K562 (cell line): Measurements from ENCODE around the gene LIX1. TPM values are rescaled to one million over a fixed set of nuclear protein-coding genes. Genes with fewer than 3 reads are reported as not detected.

ENCODE experiments used
- DNMT1 ChIP-seq: fragments of 450-650 bp; IDR thresholded peaks from 2 replicates; pipeline ENCODE4 v1.6.1; 2016; ENCODE audit warnings: antibody characterized with exemption, mild to moderate bottlenecking
- MCM3 ChIP-seq: fragments of 450-650 bp; IDR thresholded peaks from 2 replicates; pipeline ENCODE4 v1.6.1; 2016
- MXI1 ChIP-seq: IDR thresholded peaks from 2 replicates; pipeline ENCODE4 v1.6.1; 2011; ENCODE audit warnings: low read depth, mild to moderate bottlenecking, improper control_type of control experiment, low read length
- NRF1 ChIP-seq, 2 experiments: fragments of 450-650 bp; IDR thresholded peaks in 1 of 2; conservative IDR thresholded peaks in 1 of 2; 2 replicates each; pipeline ENCODE4 v1.6.1; 2014; ENCODE audit warnings: mild to moderate bottlenecking in 2 of 2
- PML ChIP-seq: IDR thresholded peaks from 2 replicates; pipeline ENCODE4 v1.6.1; 2012; ENCODE audit warnings: low read length, inconsistent platforms
- PRMT5 ChIP-seq: sonication (generic); formaldehyde crosslinking; IDR thresholded peaks from 2 replicates; pipeline ENCODE4 v1.5.0; 2020; ENCODE audit warnings: missing genetic modification reagents
- PYGO2 ChIP-seq: fragments of 450-650 bp; IDR thresholded peaks from 2 replicates; pipeline ENCODE4 v1.6.1; 2016; ENCODE audit warnings: mild to moderate bottlenecking, missing genetic modification characterization, moderate library complexity, missing compliant biosample characterization
- RAD21 ChIP-seq, 2 experiments: fragments of 250-450 bp in 1 of 2; fragments of 450-650 bp in 1 of 2; sonication (Bioruptor Pico) in 1 of 2; formaldehyde crosslinking in 1 of 2; IDR thresholded peaks in 1 of 2; conservative IDR thresholded peaks in 1 of 2; 2 replicates each; pipeline versions ENCODE4 v1.4.0 to v1.8.0; 2020 to 2022; ENCODE audit warnings: mild to moderate bottlenecking in 2 of 2, moderate library complexity in 1 of 2
- SIN3A ChIP-seq, 2 experiments: fragments of 150-350 bp in 1 of 2; IDR thresholded peaks; 2 replicates each; pipeline ENCODE4 v1.6.1; 2011 to 2016; ENCODE audit warnings: borderline replicate concordance in 2 of 2, low read depth in 2 of 2, low read length in 2 of 2, mild to moderate bottlenecking in 2 of 2, moderate library complexity in 2 of 2; ENCODE audit not compliant: control insufficient read depth in 1 of 2
- U2AF2 ChIP-seq: fragments of 200-400 bp; formaldehyde crosslinking; optimal IDR thresholded peaks from 2 replicates; pipeline ENCODE3; 2017; ENCODE audit warnings: low read depth, mild to moderate bottlenecking, low read length
- ZNF644 ChIP-seq: fragments of 200-800 bp; sonication (Bioruptor generic); IDR thresholded peaks from 2 replicates; pipeline ENCODE4 v1.6.1; 2016; ENCODE audit warnings: low read depth, missing genetic modification characterization, missing compliant biosample characterization
- ZNF77 ChIP-seq: fragments of 250-450 bp; sonication (Bioruptor Pico); IDR thresholded peaks from 2 replicates; pipeline ENCODE4 v1.5.0; 2020
- polyA plus RNA-seq, 8 experiments: library from polyadenylated mRNA; depleted of rRNA in 4 of 8; stranded (reverse) in 5 of 8; unstranded in 3 of 8; fragments of >200 nt; fragmentation: Nextera tagmentation in 2 of 8; fragmentation: Illumina TruSeq in 1 of 8; extraction: Ambion mirVana in 2 of 8; extraction: Trizol in 1 of 8; gene quantifications; 2 replicates each; pipeline versions ENCODE4 v1.2.1 to v1.2.3, GENCODE V29; 2011 to 2014; ENCODE audit warnings: inconsistent platforms in 1 of 8, missing spikeins in 1 of 8
- total RNA-seq, 7 experiments: library from RNA; depleted of rRNA in 6 of 7; stranded (reverse); fragments of >200 nt in 6 of 7; fragmentation: Illumina TruSeq in 2 of 7; extraction: Trizol in 2 of 7; gene quantifications; 2 replicates each; pipeline versions ENCODE4 v1.2.1 to v1.2.3, GENCODE V29; 2011 to 2021; ENCODE audit warnings: low replicate concordance in 1 of 7
- TF ChIP-seq, protein P1 (sequence below): fragments of 250-450 bp; sonication (Bioruptor Pico); IDR thresholded peaks from 2 replicates; pipeline ENCODE4 v1.5.0; 2020; ENCODE audit warnings: mild to moderate bottlenecking, borderline replicate concordance
- TF ChIP-seq, protein P2 (sequence below): IDR thresholded peaks from 3 replicates; pipeline ENCODE4 v1.6.1; 2011; ENCODE audit warnings: borderline replicate concordance, mild to moderate bottlenecking, moderate library complexity; ENCODE audit not compliant: insufficient read length; ENCODE audit errors: extremely low read depth
- TF ChIP-seq, protein P3 (sequence below): sonication (generic); formaldehyde crosslinking; IDR thresholded peaks from 2 replicates; pipeline ENCODE4 v1.9.0; 2022; ENCODE audit warnings: mild to moderate bottlenecking, missing genetic modification reagents
- TF ChIP-seq, protein P4 (sequence below), 2 experiments: fragments of 450-650 bp in 1 of 2; sonication (generic) in 1 of 2; formaldehyde crosslinking; conservative IDR thresholded peaks; 2 replicates each; pipeline versions ENCODE4 v1.4.0 to v1.8.1; 2020 to 2022; ENCODE audit warnings: mild to moderate bottlenecking in 1 of 2, missing genetic modification reagents in 1 of 2
- TF ChIP-seq, protein P5 (sequence below): fragments of 200-800 bp; sonication (Bioruptor generic); IDR thresholded peaks from 2 replicates; pipeline ENCODE4 v1.6.1; 2017; ENCODE audit warnings: missing genetic modification characterization, missing compliant biosample characterization

Gene LIX1
- total and polyA plus RNA-seq, 9 of the 15 experiments (the other 6 are each of a cell fraction or from before 2014, with no cell fraction given), result 0.01 to 0.18 TPM; not detected in 7

DNA sequence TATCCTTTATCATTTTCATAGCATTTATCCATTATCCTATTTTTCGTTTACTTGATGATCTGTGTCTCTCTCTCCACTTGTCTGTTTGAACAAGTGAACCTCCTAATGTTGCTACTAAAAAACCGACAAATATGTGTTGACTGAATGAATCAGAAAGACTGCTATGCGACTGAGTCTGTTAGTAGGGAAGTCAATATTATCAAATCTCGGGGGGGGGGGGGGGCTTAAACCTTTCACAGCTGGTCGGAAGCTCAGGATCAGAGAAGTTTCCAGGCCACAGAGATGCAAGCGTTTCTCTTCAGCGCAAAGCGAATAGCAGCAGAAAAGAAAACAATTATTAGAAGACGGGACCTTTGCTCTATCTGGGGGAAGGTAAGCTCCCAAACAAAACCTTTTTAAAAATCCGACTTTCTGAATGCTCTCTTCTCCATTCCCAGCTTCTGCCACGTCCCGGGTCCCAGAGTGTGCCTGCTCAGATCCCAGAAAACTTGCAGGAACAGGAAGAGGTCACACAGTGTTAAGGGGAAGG is 40.2 kb upstream of the LIX1 start (continued):
- TF ChIP-seq, protein P1, sequence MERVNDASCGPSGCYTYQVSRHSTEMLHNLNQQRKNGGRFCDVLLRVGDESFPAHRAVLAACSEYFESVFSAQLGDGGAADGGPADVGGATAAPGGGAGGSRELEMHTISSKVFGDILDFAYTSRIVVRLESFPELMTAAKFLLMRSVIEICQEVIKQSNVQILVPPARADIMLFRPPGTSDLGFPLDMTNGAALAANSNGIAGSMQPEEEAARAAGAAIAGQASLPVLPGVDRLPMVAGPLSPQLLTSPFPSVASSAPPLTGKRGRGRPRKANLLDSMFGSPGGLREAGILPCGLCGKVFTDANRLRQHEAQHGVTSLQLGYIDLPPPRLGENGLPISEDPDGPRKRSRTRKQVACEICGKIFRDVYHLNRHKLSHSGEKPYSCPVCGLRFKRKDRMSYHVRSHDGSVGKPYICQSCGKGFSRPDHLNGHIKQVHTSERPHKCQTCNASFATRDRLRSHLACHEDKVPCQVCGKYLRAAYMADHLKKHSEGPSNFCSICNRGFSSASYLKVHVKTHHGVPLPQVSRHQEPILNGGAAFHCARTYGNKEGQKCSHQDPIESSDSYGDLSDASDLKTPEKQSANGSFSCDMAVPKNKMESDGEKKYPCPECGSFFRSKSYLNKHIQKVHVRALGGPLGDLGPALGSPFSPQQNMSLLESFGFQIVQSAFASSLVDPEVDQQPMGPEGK (CRISPR knock-in tag), result no peak
- no peak for TF ChIP-seq DNMT1
- TF ChIP-seq, protein P2, sequence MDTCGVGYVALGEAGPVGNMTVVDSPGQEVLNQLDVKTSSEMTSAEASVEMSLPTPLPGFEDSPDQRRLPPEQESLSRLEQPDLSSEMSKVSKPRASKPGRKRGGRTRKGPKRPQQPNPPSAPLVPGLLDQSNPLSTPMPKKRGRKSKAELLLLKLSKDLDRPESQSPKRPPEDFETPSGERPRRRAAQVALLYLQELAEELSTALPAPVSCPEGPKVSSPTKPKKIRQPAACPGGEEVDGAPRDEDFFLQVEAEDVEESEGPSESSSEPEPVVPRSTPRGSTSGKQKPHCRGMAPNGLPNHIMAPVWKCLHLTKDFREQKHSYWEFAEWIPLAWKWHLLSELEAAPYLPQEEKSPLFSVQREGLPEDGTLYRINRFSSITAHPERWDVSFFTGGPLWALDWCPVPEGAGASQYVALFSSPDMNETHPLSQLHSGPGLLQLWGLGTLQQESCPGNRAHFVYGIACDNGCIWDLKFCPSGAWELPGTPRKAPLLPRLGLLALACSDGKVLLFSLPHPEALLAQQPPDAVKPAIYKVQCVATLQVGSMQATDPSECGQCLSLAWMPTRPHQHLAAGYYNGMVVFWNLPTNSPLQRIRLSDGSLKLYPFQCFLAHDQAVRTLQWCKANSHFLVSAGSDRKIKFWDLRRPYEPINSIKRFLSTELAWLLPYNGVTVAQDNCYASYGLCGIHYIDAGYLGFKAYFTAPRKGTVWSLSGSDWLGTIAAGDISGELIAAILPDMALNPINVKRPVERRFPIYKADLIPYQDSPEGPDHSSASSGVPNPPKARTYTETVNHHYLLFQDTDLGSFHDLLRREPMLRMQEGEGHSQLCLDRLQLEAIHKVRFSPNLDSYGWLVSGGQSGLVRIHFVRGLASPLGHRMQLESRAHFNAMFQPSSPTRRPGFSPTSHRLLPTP, result no peak
- TF ChIP-seq MCM3, result no peak
- no peak for TF ChIP-seq PYGO2 (tag)
- 0 out of 4 replicates have a peak, but pooled peaks of 1 of the 2 experiments have one; percentile 71 for TF ChIP-seq SIN3A (IDR thresholded peaks at IDR 0.05; ENCODE audit: borderline replicate concordance in 2 of 2, control insufficient read depth in 1 of 2, low read depth in 2 of 2, low read length in 2 of 2)
- no peak for TF ChIP-seq U2AF2
- TF ChIP-seq MXI1, result no peak
- TF ChIP-seq ZNF644, result 0 out of 2 replicates have a peak, but pooled peaks have one; percentile 57
- no peak for TF ChIP-seq NRF1 (conservative IDR thresholded peaks at IDR 0.05 in 1 of 2, IDR thresholded peaks at IDR 0.05 in 1 of 2)
- TF ChIP-seq, protein P3, sequence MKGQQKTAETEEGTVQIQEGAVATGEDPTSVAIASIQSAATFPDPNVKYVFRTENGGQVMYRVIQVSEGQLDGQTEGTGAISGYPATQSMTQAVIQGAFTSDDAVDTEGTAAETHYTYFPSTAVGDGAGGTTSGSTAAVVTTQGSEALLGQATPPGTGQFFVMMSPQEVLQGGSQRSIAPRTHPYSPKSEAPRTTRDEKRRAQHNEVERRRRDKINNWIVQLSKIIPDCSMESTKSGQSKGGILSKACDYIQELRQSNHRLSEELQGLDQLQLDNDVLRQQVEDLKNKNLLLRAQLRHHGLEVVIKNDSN (CRISPR knock-in tag), result no peak
- no peak for TF ChIP-seq PRMT5 (CRISPR knock-in tag)
- TF ChIP-seq RAD21 (CRISPR knock-in tag; conservative IDR thresholded peaks at IDR 0.05 in 1 of 2, IDR thresholded peaks at IDR 0.05 in 1 of 2), result no peak
- TF ChIP-seq PML, result no peak
- TF ChIP-seq, protein P4, sequence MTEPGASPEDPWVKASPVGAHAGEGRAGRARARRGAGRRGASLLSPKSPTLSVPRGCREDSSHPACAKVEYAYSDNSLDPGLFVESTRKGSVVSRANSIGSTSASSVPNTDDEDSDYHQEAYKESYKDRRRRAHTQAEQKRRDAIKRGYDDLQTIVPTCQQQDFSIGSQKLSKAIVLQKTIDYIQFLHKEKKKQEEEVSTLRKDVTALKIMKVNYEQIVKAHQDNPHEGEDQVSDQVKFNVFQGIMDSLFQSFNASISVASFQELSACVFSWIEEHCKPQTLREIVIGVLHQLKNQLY (CRISPR knock-in tag; conservative IDR thresholded peaks at IDR 0.05), result no peak
- TF ChIP-seq, protein P5, sequence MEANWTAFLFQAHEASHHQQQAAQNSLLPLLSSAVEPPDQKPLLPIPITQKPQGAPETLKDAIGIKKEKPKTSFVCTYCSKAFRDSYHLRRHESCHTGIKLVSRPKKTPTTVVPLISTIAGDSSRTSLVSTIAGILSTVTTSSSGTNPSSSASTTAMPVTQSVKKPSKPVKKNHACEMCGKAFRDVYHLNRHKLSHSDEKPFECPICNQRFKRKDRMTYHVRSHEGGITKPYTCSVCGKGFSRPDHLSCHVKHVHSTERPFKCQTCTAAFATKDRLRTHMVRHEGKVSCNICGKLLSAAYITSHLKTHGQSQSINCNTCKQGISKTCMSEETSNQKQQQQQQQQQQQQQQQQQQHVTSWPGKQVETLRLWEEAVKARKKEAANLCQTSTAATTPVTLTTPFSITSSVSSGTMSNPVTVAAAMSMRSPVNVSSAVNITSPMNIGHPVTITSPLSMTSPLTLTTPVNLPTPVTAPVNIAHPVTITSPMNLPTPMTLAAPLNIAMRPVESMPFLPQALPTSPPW, result peak; percentile 79
- no peak for TF ChIP-seq ZNF77
